Adipocyte (in vitro differentiated cells): ENCODE measurements around the gene TTC7B.

Experiments
- DNase-seq: peaks from one replicate; pipeline ENCODE4 v3.0.0-alpha.2; 2015; ENCODE audit warnings: low read depth
- H3K27me3 ChIP-seq: replicated peaks from 2 replicates; pipeline ENCODE4 v1.7.0; 2013; ENCODE audit warnings: mild to moderate bottlenecking, low read length, moderate library complexity; ENCODE audit not compliant: control insufficient read depth, insufficient read depth
- H3K36me3 ChIP-seq: 2 replicates; pipeline ENCODE4 v1.7.0; 2013; ENCODE audit warnings: low read length, mild to moderate bottlenecking, moderate library complexity; ENCODE audit not compliant: control insufficient read depth, insufficient read depth, severe bottlenecking
- H3K4me1 ChIP-seq: 2 replicates; pipeline ENCODE4 v1.7.0; 2013; ENCODE audit warnings: mild to moderate bottlenecking, low read length, moderate library complexity; ENCODE audit not compliant: control insufficient read depth, insufficient read depth
- H3K4me3 ChIP-seq: 2 replicates; pipeline ENCODE4 v1.7.0; 2013; ENCODE audit warnings: mild to moderate bottlenecking, low read length, moderate library complexity
- H3K9ac ChIP-seq: 2 replicates; pipeline ENCODE4 v1.7.0; 2013; ENCODE audit warnings: mild to moderate bottlenecking, low read length, moderate library complexity
- H3K9me3 ChIP-seq: 2 replicates; pipeline ENCODE4 v1.7.0; 2013; ENCODE audit warnings: mild to moderate bottlenecking, low read length, moderate library complexity; ENCODE audit not compliant: control insufficient read depth

TTC7B gene

GRCh38 chr14:90677484-90678050 lies 138.7 kb downstream of the TTC7B start:
- no peaks in the 10 kb centered on the region for H3K27me3 ChIP-seq
- H3K9me3 ChIP-seq: no peaks in the 10 kb centered on the region
- H3K36me3 ChIP-seq: peaks cover 6% of the 10 kb centered on the region
- peaks cover 40% of the 10 kb centered on the region for H3K4me1 ChIP-seq
- DNase-seq: peak; percentile 81
- H3K4me3 ChIP-seq: no peak overlapping the region
- peak overlapping the region; percentile 15 for H3K9ac ChIP-seq

- Histone ChIP-seq H3K9me3 (no peaks in the 10 kb centered on the region), H3K36me3 (peaks cover 9% of the 10 kb centered on the region), H3K4me1 (peaks cover 40% of the 10 kb centered on the region), H3K27me3 (no peaks in the 10 kb centered on the region), H3K4me3 (no peak overlapping the region), H3K9ac (no peak overlapping the region)
- DNase-seq: peak; percentile 65
Observed at GRCh38 chr14:90676912-90677311, 139.3 kb downstream of the TTC7B start.

- Histone ChIP-seq H3K27me3 (no peaks in the 10 kb centered on the region), H3K36me3 (peaks cover 15% of the 10 kb centered on the region), H3K9me3 (no peaks in the 10 kb centered on the region), H3K9ac (no peak overlapping the region), H3K4me1 (peaks cover 40% of the 10 kb centered on the region), H3K4me3 (no peak overlapping the region)
- no peak for DNase-seq
Observed at GRCh38 chr14:90676356-90676755, 139.9 kb downstream of the TTC7B start.

DNA sequence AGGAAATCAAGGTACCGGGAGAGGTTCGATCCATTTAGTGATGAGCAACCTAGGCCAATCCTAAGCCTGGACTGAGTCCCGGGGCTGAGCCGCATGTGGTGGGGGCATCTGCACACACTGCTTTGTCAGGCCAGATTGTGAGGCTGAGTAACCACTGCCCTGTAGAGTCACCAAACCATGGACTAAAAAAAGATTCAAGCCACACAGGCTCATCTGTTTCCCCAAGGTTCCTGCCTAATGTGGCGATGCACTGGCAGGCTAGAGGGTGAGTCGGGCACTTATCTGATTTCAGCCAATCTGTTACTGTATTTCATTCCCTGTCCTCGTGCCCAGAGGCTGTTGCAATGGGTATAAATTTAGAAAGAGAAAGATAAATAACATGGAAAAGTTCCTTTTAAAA lies 140.8 kb downstream of the TTC7B start:
- peak; percentile 75 for DNase-seq

GRCh38 chr14:90674716-90675115 lies 141.5 kb downstream of the TTC7B start:
- peaks cover 40% of the 10 kb centered on the region for H3K4me1 ChIP-seq

More for the DNA sequence above, 140.8 kb downstream of the TTC7B start:
- H3K9ac ChIP-seq: no peak overlapping the region
- H3K9me3 ChIP-seq: no peaks in the 10 kb centered on the region
- peaks cover 18% of the 10 kb centered on the region for H3K36me3 ChIP-seq
- no peaks in the 10 kb centered on the region for H3K27me3 ChIP-seq
- peak overlapping the region; percentile 0 for H3K4me3 ChIP-seq
- H3K4me1 ChIP-seq: peaks cover 40% of the 10 kb centered on the region

DNA sequence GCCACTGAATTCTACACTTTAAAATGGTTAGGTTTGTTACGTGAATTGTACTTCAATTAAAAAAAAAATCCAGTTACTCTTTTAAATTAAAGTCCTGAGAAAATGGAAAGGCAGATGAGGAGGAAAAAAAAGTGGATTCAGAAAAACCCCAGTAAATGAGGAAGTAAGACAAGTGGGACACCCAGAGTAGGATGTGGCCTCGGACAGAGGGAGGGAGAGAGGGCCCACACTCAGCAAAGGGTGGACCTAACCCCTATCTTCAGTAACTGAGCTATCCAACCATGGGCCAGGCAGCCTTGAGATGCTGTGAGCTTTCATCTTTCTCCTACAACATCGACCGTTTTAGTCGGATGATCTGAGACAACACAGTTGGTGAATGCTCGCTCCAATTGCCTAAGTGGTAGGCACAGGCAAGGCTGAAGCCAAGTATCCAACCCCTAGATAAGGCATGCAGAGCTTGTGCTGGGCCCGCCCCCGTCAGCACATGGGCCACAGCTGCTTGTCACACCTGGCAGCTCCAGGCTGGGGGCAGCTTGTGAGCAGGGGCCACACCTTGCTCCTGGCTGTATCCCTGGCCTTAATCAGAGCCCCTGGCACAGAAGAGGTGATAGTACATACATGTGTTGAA lies 142.1 kb downstream of the TTC7B start:
- H3K9ac ChIP-seq: no peak overlapping the region
- H3K36me3 ChIP-seq: peaks cover 25% of the 10 kb centered on the region
- no peak overlapping the region for H3K4me3 ChIP-seq
- H3K9me3 ChIP-seq: no peaks in the 10 kb centered on the region
- DNase-seq: no peak
- H3K27me3 ChIP-seq: no peaks in the 10 kb centered on the region
- peaks cover 40% of the 10 kb centered on the region for H3K4me1 ChIP-seq

More at GRCh38 chr14:90674716-90675115, 141.5 kb downstream of the TTC7B start:
- Histone ChIP-seq H3K9ac (no peak overlapping the region), H3K9me3 (no peaks in the 10 kb centered on the region), H3K4me3 (no peak overlapping the region), H3K27me3 (no peaks in the 10 kb centered on the region), H3K36me3 (peaks cover 25% of the 10 kb centered on the region)
- no peak for DNase-seq

- Histone ChIP-seq H3K27me3 (no peaks in the 10 kb centered on the region), H3K4me1 (peaks cover 19% of the 10 kb centered on the region), H3K9ac (no peak overlapping the region), H3K36me3 (peaks cover 25% of the 10 kb centered on the region), H3K4me3 (no peak overlapping the region), H3K9me3 (no peaks in the 10 kb centered on the region)
- DNase-seq: no peak
Observed at GRCh38 chr14:90671382-90672234, 144.6 kb downstream of the TTC7B start.

DNA sequence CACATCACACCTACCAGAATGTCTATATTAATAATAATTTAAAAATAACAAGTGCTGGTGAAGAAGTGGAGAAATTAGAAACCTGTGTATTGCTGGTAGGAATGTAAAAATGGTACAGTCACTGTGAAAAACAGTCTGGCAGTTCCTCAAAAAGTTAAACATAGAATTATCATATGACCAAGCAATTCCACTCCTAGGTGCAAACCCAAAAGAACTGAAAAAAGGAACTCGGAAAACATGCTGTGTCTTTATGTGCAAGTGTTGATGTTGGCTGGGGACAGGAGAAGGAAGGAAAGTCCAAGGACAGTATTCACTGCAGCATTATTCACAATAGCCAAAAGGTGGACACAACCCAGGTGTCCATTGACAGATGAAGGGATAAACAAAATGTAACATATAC lies 146.5 kb downstream of the TTC7B start:
- DNase-seq: no peak

GRCh38 chr14:90666571-90666970 lies 149.7 kb downstream of the TTC7B start:
- H3K27me3 ChIP-seq: no peaks in the 10 kb centered on the region
- H3K9ac ChIP-seq: no peak overlapping the region
- peaks cover 13% of the 10 kb centered on the region for H3K36me3 ChIP-seq
- no peak overlapping the region for H3K4me3 ChIP-seq
- H3K4me1 ChIP-seq: peaks cover 5% of the 10 kb centered on the region
- no peak for DNase-seq
- no peaks in the 10 kb centered on the region for H3K9me3 ChIP-seq

More for the DNA sequence above, 146.5 kb downstream of the TTC7B start:
- Histone ChIP-seq H3K27me3 (no peaks in the 10 kb centered on the region), H3K4me3 (no peak overlapping the region), H3K4me1 (peaks cover 5% of the 10 kb centered on the region), H3K9ac (no peak overlapping the region), H3K36me3 (peaks cover 25% of the 10 kb centered on the region), H3K9me3 (no peaks in the 10 kb centered on the region)

DNA sequence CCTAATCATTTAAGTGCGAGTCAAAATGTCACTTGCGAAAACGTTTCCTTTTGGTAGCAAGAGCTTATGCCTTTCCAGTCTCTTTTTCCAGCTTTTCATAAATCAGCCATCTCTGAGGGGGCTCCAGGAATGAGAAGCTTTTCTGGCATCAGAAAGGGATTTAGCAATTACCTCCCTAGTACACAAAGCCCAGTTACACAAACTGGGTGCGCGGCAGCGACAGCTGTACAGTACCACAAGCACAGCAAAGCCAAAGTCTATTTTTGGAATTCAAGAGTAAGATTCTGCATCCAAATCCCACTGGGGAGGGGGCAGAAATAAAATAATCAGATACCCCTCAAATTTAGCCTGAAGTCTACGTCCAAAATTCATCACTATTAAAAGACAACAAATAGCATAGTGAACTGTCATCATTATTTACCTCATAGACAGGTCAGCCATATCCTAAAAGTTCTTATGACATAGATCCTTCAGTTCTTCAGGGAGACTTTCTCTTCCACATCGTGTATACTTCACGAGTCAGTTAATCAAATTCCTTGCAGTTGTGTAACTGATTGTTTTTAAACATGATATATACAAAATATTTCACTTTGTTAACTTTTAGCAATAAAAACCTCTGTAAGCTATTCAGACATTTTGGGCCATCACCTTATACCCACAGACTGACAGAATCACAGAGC lies 150.8 kb downstream of the TTC7B start:
- Histone ChIP-seq H3K9me3 (no peaks in the 10 kb centered on the region), H3K4me3 (no peak overlapping the region), H3K36me3 (peaks cover 7% of the 10 kb centered on the region), H3K4me1 (peaks cover 5% of the 10 kb centered on the region), H3K9ac (no peak overlapping the region), H3K27me3 (no peaks in the 10 kb centered on the region)
- no peak for DNase-seq

- peaks cover 2% of the 10 kb centered on the region for H3K36me3 ChIP-seq
- H3K9ac ChIP-seq: no peak overlapping the region
- H3K4me3 ChIP-seq: no peak overlapping the region
- no peak for DNase-seq
- no peaks in the 10 kb centered on the region for H3K9me3 ChIP-seq
- no peaks in the 10 kb centered on the region for H3K27me3 ChIP-seq
- peaks cover 5% of the 10 kb centered on the region for H3K4me1 ChIP-seq
Observed at GRCh38 chr14:90664911-90665310, 151.3 kb downstream of the TTC7B start.
